ENCODE measurements around the gene TNS1. TPM values are rescaled to one million over a fixed set of nuclear protein-coding genes. Genes with fewer than 3 reads are reported as not detected.

The TNS1 gene
- polyA plus RNA-seq, 6 donors from 2014 or later = 0.05 to 0.57 (median 0.35) TPM; not detected in 2

- Mint-ChIP-seq H3K27me3 (peaks cover 4 to 30% (median 28%) of the 10 kb centered on the region in 3 donors), H3K27ac (peak overlapping the region in 1 of 6 donors; percentile 65), H3K4me3 (no peak overlapping the region), H3K36me3 (no peaks in the 10 kb centered on the region), H3K4me1 (no peaks in the 10 kb centered on the region), H3K9me3 (no peaks in the 10 kb centered on the region)
- DNase-seq (no peak), ATAC-seq (ENCODE audit: low read depth in 2 of 2) (no peak)
Observed at GRCh38 chr2:217996361-217996760, 6.4 kb downstream of the TNS1 start.

DNA sequence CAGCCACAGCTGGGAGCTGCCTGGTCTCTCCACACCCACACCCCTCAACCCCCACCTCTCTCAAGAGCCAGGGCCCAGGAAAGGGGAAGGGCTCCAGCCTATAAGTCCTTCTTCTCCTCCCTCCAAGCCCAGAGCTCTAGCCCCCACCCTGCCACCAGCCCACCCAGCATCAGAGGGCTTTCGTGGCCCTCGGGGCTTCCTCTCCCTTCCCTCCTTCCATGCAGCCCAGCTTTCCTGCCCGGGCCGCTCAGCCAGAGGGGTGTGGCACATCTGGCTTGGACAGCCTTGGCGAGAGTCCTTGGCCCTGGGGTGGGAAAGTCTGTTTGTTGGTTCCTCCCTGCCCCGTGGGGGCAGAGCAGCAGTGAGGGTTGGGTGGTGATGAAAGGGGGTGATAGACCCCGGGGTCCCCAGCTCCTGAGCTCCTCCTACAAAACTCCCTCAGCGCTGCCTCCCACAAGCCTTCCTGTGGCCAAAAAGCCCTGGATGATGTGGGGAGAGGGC is 7.0 kb downstream of the TNS1 start:
- H3K4me1 Mint-ChIP-seq = no peaks in the 10 kb centered on the region
- no peaks in the 10 kb centered on the region for H3K36me3 Mint-ChIP-seq

DNA sequence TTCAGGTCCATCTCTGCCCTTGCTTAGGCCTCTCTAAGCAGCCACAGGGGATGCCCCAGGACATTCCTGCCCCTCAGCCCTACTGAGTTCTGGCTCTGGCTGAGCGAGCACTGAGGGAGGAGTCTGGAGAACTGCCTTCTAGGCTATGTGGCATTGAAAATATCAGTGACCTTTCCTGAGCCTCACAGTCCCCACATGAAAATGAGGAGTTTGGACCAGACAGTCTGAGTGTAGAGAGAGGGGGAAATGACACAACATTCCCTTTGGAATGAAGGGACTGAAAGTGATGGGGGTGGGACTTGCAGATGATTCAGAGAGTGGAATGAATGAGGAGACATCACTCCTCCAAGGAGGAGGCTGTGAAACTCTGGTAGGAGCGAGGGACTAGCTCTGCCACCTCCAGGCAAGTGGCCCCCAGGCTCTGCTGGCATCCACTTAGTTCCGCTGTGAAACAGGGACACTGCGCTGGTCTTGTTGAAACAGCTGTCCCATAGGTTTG is 8.0 kb downstream of the TNS1 start:
- no peak for ATAC-seq (ENCODE audit: low read depth in 2 of 2)
- peak overlapping the region in 1 of 6 donors; percentile 56 for H3K27ac Mint-ChIP-seq
- DNase-seq = no peak
- H3K9me3 Mint-ChIP-seq = no peaks in the 10 kb centered on the region
- H3K4me1 Mint-ChIP-seq = no peaks in the 10 kb centered on the region
- H3K27me3 Mint-ChIP-seq = peaks cover 4 to 27% (median 27%) of the 10 kb centered on the region in 3 donors
- H3K4me3 Mint-ChIP-seq = no peak overlapping the region
- no peaks in the 10 kb centered on the region for H3K36me3 Mint-ChIP-seq

More for the DNA sequence above, 7.0 kb downstream of the TNS1 start:
- no peak overlapping the region for H3K27ac Mint-ChIP-seq
- H3K4me3 Mint-ChIP-seq = no peak overlapping the region
- no peak for DNase-seq
- no peaks in the 10 kb centered on the region for H3K9me3 Mint-ChIP-seq
- ATAC-seq (ENCODE audit: low read depth in 2 of 2) = no peak
- peaks cover 4 to 27% (median 27%) of the 10 kb centered on the region in 3 donors for H3K27me3 Mint-ChIP-seq

DNA sequence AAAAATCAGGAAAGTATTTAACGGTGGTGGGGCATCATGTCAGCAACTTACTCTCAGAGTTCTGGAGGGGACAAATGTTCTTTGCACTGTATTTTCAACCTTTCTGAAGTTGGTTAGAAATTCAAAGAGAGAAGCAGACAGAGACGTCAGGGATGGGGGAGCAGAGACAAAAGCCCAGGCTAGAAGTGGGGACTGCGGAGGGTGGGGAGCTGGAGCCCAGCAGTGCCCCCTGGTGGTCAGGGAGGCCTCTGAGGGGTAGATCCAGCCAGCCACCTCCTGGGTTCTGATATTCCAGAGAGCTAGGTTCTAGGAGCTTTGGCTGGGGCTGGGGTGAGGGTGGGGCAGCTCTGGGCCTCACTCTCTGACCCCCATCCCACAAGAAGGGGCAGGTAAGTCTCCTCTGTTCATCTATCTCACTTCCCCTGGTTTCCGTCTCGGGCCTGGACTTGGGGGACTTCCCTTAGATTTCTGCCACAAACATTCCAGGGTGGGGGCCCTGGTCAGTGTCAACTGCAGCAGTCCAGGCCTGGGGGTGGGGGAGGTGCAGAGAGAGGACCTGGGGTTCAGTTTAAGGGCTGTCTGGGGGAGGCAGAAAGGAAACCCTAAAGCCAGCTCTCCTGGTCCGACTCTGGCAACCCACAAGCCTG is 8.9 kb downstream of the TNS1 start:
- Mint-ChIP-seq H3K4me1 (no peaks in the 10 kb centered on the region), H3K27ac (no peak overlapping the region), H3K4me3 (no peak overlapping the region), H3K36me3 (no peaks in the 10 kb centered on the region), H3K27me3 (peaks cover 4 to 27% (median 27%) of the 10 kb centered on the region in 3 donors), H3K9me3 (no peaks in the 10 kb centered on the region)
- DNase-seq = peak; percentile 27
- peak; percentile 61 to 66 for ATAC-seq (ENCODE audit: low read depth in 2 of 2)

DNA sequence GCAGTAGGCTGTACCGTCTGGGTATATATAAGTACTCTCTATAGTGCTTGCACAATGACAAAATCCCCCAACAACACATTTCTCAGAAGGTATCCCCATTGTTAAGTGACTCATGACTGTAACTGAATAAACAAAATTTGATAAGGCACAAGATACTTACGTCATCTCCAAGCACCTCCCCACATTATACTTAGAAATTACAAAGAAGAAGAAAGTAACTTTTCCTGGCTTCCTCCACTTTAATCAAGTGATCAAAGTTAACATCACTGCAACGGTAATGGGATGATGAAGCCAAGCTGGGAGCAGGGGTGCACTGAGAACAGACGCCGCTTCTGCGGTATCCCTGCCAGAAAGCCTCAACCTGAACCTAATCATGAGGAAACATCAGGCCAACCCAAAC is 9.7 kb downstream of the TNS1 start:
- no peaks in the 10 kb centered on the region for H3K9me3 Mint-ChIP-seq
- H3K4me3 Mint-ChIP-seq = peak overlapping the region in 1 of 8 donors; percentile 21
- H3K4me1 Mint-ChIP-seq = peaks cover 0 to 7% (median 3%) of the 10 kb centered on the region in 3 donors
- ATAC-seq (ENCODE audit: low read depth in 2 of 2) (no peak), DNase-seq (no peak)
- H3K27ac Mint-ChIP-seq = no peak overlapping the region
- peaks cover 4 to 27% (median 23%) of the 10 kb centered on the region in 3 donors for H3K27me3 Mint-ChIP-seq
- no peaks in the 10 kb centered on the region for H3K36me3 Mint-ChIP-seq

DNA sequence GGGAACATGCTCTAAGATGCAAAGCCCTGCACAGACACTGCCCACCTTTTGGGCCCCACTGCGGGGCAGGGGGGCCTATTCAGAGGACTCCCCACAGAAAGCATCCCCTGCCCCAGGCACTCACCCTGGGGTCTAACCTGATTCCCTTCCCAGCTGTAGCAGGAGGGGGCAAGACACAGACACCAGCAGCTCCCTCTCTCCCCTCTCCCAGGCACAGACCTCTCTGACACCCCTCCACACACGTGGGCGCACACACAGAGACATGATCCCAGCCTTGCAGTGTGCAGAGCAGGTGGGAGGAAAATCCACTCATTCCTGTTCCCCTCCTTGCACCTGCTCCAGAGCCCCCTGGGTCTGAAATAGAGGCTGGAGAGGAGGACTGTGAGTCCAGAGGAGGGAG is 10.7 kb downstream of the TNS1 start:
- peaks cover 4 to 20% (median 17%) of the 10 kb centered on the region in 3 donors for H3K27me3 Mint-ChIP-seq
- no peak overlapping the region for H3K27ac Mint-ChIP-seq
- H3K4me1 Mint-ChIP-seq = peaks cover 0 to 8% (median 3%) of the 10 kb centered on the region in 3 donors
- no peak for ATAC-seq (ENCODE audit: low read depth in 2 of 2)
- H3K9me3 Mint-ChIP-seq = no peaks in the 10 kb centered on the region
- peak overlapping the region in 1 of 8 donors; percentile 68 for H3K4me3 Mint-ChIP-seq
- H3K36me3 Mint-ChIP-seq = no peaks in the 10 kb centered on the region
- DNase-seq = no peak

DNA sequence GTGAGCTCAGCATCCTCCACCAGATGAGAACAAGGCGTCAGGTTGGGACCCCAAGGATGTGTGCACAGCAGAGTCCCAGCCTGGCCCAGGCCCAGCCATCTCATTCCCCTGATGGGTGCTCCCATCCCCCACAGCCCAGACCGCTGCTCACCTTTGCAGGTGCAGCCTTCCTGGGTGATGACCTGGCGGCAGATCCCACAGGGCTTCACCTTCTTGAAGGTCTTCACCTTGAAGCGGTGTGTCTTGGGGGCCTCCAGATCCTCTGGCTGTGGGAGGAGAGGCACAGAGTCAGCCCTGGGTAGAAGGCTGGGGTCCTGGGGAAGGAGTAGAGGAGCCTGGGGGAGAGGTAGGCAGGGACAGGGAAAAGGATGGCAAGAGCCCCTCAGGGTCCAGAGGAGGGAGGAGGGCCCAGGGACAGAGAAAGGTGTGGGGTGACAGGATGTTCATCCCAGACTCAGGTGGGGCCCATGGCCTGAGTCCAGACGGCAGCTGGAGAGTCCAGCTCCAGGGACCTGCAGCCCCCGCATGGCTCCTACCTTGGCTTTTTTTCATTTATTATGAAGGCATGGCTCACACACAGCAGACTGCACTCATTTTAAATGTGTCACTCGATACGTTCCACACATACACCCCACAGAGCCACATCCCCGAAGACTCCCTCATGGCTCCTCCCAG is 11.9 kb downstream of the TNS1 start:
- ATAC-seq (ENCODE audit: low read depth in 2 of 2) (no peak), DNase-seq (no peak)
- Mint-ChIP-seq H3K4me3 (no peak overlapping the region), H3K27me3 (peaks cover 4 to 14% (median 10%) of the 10 kb centered on the region in 3 donors), H3K4me1 (peaks cover 0 to 8% (median 3%) of the 10 kb centered on the region in 3 donors), H3K36me3 (no peaks in the 10 kb centered on the region), H3K9me3 (no peaks in the 10 kb centered on the region), H3K27ac (peak overlapping the region in 1 of 6 donors; percentile 75)

DNA sequence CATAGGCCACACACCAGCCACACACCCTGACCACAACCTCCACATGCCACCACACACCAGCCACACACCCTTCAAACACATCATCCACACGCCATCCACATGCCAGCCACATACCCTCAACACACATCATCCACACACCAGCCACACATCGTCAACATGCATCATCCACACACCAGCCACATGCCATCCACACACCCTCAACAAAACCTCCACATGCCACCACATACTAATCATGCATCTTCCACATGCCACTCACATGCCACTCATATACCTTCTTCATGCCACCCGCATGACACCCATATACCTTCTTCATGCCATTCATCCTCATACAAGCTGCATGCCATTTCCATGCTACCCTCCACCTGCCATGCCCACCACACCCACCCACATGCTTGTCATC is 12.4 kb downstream of the TNS1 start:
- Mint-ChIP-seq H3K27me3 (peaks cover 4 to 14% (median 10%) of the 10 kb centered on the region in 3 donors), H3K9me3 (no peaks in the 10 kb centered on the region), H3K4me3 (no peak overlapping the region), H3K4me1 (peaks cover 0 to 8% (median 3%) of the 10 kb centered on the region in 3 donors), H3K27ac (no peak overlapping the region), H3K36me3 (no peaks in the 10 kb centered on the region)
- ATAC-seq (ENCODE audit: low read depth in 2 of 2) (no peak), DNase-seq (no peak)

GRCh38 chr2:217989221-217989948 is 13.4 kb downstream of the TNS1 start:
- DNase-seq (no peak), ATAC-seq (ENCODE audit: low read depth in 2 of 2) (no peak)
- H3K27ac Mint-ChIP-seq = peak overlapping the region in 1 of 6 donors; percentile 0
- H3K9me3 Mint-ChIP-seq = no peaks in the 10 kb centered on the region
- peaks cover 0 to 8% (median 3%) of the 10 kb centered on the region in 3 donors for H3K4me1 Mint-ChIP-seq
- no peak overlapping the region for H3K4me3 Mint-ChIP-seq
- peaks cover 4 to 14% (median 10%) of the 10 kb centered on the region in 3 donors for H3K27me3 Mint-ChIP-seq
- no peaks in the 10 kb centered on the region for H3K36me3 Mint-ChIP-seq

GRCh38 chr2:217988840-217989204 is 14.0 kb downstream of the TNS1 start:
- DNase-seq = no peak
- peaks cover 0 to 8% (median 3%) of the 10 kb centered on the region in 3 donors for H3K4me1 Mint-ChIP-seq
- H3K36me3 Mint-ChIP-seq = no peaks in the 10 kb centered on the region
- peaks cover 4 to 14% (median 10%) of the 10 kb centered on the region in 3 donors for H3K27me3 Mint-ChIP-seq
- ATAC-seq (ENCODE audit: low read depth in 2 of 2) = peak in 1 of 2 donors; percentile 13
- H3K4me3 Mint-ChIP-seq = no peak overlapping the region
- H3K27ac Mint-ChIP-seq = peak overlapping the region in 1 of 6 donors; percentile 0
- no peaks in the 10 kb centered on the region for H3K9me3 Mint-ChIP-seq

DNA sequence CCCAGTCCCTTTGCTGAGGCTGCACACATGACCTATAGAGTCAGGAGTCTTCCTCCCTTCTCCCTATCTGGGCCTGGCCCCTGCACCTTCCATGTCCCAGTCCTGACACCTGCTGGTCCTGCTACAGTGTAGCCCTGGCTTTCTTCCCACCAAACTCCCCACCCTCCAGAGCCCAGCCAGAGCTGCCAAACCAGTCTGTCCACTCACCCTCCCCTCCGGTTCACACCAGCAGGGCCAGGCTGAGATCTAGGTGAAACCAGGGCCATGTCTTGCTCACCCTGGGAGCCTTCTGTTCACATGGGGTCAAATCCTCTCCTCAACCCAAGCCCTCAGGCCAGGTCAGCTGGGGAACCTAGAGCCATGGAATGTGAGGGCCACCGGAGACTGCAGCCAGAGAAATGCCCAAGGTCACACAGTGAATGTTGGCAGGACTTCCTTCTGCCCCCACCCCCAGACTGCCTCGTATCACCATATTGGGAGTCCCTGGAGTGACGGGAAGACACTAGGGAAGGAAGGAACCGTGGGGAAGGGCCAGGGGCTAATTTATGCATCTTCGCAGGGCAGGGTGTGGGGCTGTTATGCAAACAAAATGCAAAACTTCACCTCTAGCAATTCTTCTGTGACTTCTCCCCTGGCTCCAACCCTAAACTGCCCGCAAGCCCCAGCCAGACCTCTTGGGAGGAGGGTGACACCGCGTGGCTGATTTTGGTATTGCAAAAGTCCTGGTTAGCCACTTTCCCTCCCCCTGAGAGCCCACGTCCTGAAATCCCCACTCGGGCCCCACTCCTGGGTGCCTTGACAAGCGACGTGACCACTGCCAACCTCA is 14.6 kb downstream of the TNS1 start:
- Mint-ChIP-seq H3K9me3 (no peaks in the 10 kb centered on the region), H3K4me3 (no peak overlapping the region), H3K36me3 (no peaks in the 10 kb centered on the region), H3K27ac (no peak overlapping the region), H3K4me1 (peaks cover 0 to 8% (median 3%) of the 10 kb centered on the region in 3 donors), H3K27me3 (peaks cover 4 to 10% (median 8%) of the 10 kb centered on the region in 3 donors)
- peak; percentile 21 to 56 for ATAC-seq (ENCODE audit: low read depth in 2 of 2)
- DNase-seq = peak; percentile 33

- H3K27me3 Mint-ChIP-seq = peaks cover 3 to 4% (median 4%) of the 10 kb centered on the region in 3 donors
- H3K4me3 Mint-ChIP-seq = no peak overlapping the region
- ATAC-seq (ENCODE audit: low read depth in 2 of 2) = no peak
- no peak overlapping the region for H3K27ac Mint-ChIP-seq
- peaks cover 0 to 8% (median 3%) of the 10 kb centered on the region in 3 donors for H3K4me1 Mint-ChIP-seq
- H3K36me3 Mint-ChIP-seq = no peaks in the 10 kb centered on the region
- peaks cover 0 to 1% (median 0%) of the 10 kb centered on the region in 7 donors for H3K9me3 Mint-ChIP-seq
- DNase-seq = no peak
Observed at GRCh38 chr2:217987391-217987790, 15.4 kb downstream of the TNS1 start.

Measured in naive B cell (primary cell).